GM21515 (cell line): ENCODE results near the gene NEK9.
"Not testable (repeated sequence)": the region's sequence is repeated elsewhere in the genome, so short reads cannot be mapped to it uniquely, and the experiment has no call there.

ENCODE experiments used
- ATAC-seq: cut with Tn5 transposase; IDR thresholded peaks from one replicate; pipeline ENCODE4 v1.9.1; 2021; ENCODE audit not compliant: unreplicated experiment

The NEK9 gene

GRCh38 chr14:75147423-75148071 lies 20.7 kb upstream of the NEK9 start:
- ATAC-seq: no peak

DNA sequence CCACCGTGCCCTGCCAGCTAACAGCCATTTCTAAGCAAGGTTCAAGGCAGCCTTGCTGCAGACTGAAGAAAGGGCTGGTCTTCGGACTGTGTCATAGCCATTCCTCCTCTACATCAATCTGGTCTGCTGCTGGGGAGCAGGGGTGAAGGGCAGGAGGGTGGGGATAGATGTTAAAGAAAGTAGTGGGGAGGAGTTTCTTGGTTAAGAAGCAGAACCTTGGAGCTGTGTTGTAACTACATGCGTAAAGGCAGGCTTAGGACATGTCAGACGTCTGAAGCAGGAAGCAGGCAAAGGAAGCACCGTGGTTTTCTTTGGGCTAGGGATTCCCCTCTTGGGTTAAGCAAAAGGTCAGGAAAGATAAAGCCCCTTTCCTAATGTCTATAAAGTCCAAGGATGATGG lies 18.1 kb upstream of the NEK9 start:
- ATAC-seq: no peak

DNA sequence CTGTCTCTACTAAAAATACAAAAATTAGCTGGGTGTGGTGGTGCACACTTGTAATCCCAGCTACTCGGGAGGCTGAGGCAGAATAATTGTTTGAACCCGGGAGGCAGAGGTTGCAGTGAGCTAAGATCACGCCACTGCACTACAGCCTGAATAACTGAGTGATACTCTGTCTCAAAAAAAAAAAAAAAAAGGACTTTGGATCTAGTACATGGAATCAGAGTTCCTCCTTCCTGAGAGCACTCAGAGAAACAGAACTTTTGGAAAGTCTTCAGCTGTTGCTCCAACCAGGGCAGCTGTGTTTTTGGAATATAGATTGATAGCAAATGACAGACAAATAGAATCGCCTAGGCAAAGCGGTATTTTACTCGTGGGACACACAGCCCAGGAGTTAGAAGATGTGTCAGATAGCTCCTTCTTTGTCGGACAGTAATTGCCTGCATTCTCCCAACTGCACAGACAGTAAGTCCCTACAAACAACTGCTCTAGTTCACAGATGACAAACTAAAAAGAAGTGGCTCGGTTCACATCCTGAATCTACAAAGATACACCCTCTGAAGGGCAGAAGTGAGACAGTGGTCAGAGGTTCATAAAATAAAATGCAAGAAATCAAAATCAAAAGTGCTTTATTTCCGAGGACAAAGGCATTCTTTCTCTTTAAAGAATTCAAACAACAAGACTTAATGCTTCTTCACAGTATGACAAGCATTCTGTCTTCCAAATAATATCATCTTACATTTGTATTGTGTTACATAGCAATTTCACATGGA lies 17.1 kb upstream of the NEK9 start:
- no peak for ATAC-seq

DNA sequence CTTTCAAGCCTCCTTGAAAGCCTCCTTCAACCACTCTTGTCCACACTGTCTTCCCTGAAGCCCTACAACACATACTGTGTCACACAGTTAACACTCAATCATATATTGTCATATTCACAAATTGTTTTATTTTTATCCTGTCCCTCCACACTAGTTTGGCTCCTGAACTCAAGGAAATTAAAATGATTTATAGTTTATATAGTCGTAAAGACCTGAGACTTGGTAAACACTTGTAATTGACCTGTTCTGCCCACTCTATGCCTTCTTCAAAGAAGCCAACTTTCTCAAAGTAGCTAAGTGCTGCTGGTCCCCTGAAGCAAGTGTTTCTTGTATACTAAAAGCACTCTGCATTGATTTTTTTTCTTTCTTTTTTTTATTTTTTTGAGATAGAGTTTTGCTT lies 15.6 kb upstream of the NEK9 start:
- no peak for ATAC-seq

- no peak for ATAC-seq
Observed at GRCh38 chr14:75141967-75142366, 15.1 kb upstream of the NEK9 start.

GRCh38 chr14:75141062-75141461 lies 14.2 kb upstream of the NEK9 start:
- no peak for ATAC-seq

DNA sequence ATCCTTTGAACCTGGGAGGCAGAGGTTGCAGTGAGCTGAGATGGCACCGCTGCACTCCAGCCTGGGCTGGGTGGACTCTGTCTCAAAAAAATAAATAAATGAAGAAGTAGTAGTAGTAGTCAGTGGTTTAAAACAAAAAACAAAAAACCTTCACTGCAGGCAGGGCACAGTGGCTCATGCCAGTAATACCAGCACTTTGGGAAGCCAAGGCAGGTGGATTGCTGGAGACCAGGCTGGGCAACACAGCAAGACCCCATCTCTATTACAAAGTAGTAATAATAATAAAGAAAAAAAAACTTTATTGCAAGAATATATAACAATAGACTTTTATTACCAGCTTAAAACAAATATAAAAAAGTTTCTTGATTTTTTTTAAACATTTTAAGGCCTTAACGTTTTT lies 13.8 kb upstream of the NEK9 start:
- no peak for ATAC-seq

GRCh38 chr14:75139185-75139584 lies 12.3 kb upstream of the NEK9 start:
- ATAC-seq: no peak

DNA sequence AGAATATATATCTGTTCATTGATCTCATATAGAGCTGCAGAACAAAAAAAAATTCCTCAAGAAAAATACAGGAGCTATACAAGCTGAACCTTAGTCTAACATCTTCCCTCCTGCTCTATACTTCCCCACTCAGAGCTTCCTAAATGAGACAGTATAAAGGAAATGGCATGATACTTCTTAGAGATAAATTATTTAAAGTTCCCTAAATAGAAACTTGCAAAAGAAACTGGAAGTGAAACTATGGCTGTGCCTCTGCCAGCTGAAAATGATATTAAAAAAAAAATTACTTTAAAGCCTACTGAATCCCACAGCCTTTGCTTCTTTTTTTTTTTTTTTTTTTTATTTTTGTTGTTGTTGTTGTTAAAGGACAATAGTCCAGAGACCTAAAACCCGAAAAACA lies 11.6 kb upstream of the NEK9 start:
- no peak for ATAC-seq

GRCh38 chr14:75134644-75135043 lies 7.8 kb upstream of the NEK9 start:
- ATAC-seq: no peak

DNA sequence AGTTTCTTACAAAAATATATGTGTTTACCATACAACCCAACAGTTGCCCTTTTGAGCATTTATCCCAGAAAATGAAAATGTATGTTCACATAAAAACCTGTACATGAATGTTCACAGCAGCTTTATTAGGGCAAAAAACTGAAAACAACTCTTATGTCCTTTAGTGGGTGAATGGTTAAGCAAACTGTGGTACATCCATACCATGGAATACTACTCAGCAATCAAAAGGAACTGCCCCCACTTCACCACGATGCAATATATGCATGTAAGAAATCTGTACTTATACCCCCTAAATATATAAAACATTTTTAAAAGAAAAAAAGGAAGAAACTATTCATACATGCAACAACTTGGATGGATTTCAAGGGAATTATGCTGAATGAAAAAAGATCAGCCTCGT lies 6.7 kb upstream of the NEK9 start:
- ATAC-seq: no peak

GRCh38 chr14:75132382-75133086 lies 5.7 kb upstream of the NEK9 start:
- ATAC-seq: no peak

DNA sequence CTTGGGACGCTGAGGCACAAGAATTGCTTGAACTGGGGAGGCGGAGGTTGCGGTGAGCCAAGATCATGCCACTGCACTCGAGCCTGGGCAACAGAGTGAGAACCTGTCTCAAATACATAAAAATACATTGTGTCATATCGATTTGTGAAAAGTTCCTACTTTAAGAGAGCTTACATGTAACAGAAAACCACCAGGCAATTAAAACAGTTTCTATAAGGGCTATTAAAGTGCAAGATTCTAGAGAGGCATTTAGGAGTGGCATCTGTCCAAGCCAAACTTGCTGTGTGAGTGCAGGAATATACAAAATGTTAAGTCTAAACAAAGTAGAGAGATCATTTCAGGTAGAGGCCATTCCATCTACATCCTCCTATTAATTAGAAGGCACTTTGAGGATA lies 1.7 kb upstream of the NEK9 start:
- no peak for ATAC-seq

GRCh38 chr14:75127903-75128595 lies 1.2 kb upstream of the NEK9 start:
- ATAC-seq: no peak

DNA sequence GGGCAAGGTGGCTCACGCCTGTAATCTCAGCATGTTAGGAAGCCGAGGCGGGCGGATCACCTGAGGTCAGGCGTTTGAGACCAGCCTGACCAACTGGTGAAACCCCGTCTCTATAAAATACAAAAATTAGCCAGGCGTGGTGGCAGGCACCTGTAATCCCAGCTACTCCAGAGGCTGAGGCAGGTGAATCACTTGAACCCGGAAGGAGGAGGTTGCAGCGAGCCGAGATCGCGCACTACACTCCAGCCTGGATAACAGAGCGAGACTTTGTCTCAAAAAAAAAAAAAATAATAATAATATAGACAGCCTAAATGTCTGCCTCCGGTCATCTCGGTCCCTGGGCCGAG lies 599 bp upstream of the NEK9 start:
- ATAC-seq: not testable (repeated sequence)

DNA sequence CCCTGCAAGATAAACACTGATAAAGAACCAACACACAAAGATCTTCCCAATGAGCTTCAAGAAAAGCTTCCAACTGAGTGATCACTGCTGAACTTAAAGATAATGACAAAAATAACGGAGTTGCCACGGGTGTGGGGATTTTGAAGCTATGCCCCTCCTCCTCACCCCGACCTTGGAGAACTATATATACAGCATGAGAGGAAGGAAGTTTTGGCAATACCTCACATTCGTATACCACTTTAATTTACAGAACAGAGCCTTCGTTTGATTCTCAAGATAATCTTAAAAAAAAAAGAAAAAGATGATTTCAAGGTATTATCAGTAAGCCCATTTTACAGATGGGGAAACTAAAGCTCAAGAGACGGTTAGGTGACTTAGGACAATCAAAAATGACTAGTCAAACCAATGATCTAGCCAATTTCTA lies 715 bp downstream of the NEK9 start:
- ATAC-seq: no peak

GRCh38 chr14:75125617-75126016 lies 1.2 kb downstream of the NEK9 start:
- no peak for ATAC-seq

DNA sequence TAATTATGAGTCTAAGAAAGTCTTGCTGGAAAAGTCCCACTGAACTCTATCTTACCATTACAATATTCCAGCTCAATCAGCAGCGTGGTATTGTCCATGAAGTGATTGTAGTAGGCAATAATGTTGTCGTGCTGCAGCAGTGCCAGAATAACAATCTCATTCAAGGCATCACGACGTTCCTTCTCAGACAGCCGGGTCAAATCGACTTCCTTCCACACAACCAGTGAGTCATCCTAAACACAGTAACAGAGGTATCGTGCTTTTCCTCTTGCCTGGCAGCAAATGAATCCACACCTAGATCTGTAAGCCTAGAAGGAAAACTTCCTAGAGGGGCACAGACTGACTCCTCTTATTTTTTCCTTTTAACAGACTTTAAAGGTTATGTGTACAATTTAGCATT lies 2.9 kb downstream of the NEK9 start:
- ATAC-seq: no peak

- ATAC-seq: no peak
Observed at GRCh38 chr14:75121552-75121951, 5.3 kb downstream of the NEK9 start.

DNA sequence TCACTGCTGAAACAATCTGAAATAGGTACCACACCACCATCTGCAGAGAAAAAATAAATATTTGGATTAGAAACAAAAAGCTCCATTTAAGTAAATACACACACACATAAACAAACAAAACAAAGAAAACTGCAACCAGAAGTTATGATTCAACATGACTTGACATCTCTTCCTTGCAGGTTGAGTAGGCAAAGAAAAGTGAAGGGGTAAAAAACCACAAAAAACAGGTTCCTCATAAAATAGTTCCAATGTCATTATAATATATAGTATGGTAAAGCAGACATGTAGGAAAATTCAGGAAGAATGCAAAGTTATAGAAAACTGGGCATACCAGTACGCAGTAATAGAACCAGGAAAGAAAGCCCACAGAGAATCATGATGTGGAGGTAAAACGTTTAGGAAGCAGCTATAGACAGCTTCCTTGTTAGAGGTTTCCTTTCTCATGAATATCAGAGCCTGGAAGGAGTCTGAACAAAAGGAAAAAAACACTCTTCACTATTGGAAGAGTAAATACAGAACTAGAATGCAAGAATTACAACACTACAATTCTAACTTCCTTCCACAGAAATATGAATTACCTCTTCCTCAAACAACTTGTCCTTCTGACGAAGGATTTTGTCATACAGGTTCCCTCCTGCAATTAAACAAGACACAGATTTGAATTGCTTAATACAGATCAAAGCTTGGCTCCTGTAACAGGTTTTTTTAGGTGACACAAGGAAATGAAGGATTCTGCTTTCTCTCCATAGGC lies 6.1 kb downstream of the NEK9 start:
- ATAC-seq: no peak

GRCh38 chr14:75119056-75119455 lies 7.8 kb downstream of the NEK9 start:
- ATAC-seq: no peak
